Measurements from ENCODE around the gene CBFA2T3.

Gene CBFA2T3

DNA sequence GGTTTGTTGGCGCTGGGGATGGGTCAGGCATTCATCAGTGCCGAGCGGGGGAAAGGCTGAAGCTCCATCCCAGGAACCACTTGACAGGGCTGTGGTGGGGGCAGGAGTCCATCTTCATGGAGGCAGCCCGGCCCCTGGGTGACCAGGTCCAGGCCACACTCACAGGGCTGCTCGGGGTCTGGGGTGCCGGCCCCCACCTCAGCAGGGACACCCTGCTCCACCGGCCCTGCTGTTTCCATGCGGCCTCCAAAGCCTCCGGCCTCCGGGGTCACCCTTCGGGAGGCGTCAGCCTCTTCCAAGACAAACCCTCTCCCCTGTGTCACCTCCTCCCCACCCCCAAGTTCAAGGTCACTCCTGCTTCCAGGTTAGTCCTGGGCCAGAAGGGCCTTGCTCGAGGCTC lies 142.3 kb downstream of the CBFA2T3 start:
- Histone ChIP-seq H3K36me3 (ENCODE audit: control insufficient read depth, insufficient read depth, low read length) (peaks cover 16% of the 10 kb centered on the region; the same call in 1 of the 2 replicates), H3K27me3 (ENCODE audit: control insufficient read depth, insufficient read depth, low read length) (no peaks in the 10 kb centered on the region), H3K9ac (ENCODE audit: low read depth, low read length) (no peak overlapping the region), H3K4me1 (ENCODE audit: control insufficient read depth, insufficient read depth, low read length) (no peaks in the 10 kb centered on the region), H3K27ac (ENCODE audit: low read depth, low read length) (no peak overlapping the region), H3K4me3 (ENCODE audit: low read depth, low read length) (no peak overlapping the region), H3K9me3 (ENCODE audit: control insufficient read depth, insufficient read depth, low read length) (no peaks in the 10 kb centered on the region)

DNA sequence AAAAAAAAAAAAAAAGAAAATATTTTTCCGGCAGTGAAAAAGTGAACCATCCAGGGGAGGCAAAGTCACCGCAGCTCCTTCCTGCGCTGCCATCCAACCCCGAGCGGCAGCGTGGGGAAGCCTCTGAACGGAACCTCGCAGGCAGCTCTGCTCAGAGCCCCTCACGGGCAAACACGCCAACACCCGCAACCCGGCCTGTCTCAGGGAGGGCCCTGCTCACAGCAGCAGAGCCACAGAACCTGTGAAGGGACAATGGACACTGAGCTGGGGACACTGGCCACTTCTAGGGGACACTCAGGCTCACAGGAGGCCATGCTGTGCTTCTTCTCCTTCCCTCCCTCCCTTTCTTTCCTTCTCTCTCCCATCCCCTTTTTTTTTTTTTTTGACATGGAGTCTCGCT lies 143.9 kb downstream of the CBFA2T3 start:
- H3K27ac ChIP-seq (ENCODE audit: low read depth, low read length) = no peak overlapping the region
- no peaks in the 10 kb centered on the region for H3K27me3 ChIP-seq (ENCODE audit: control insufficient read depth, insufficient read depth, low read length)
- H3K36me3 ChIP-seq (ENCODE audit: control insufficient read depth, insufficient read depth, low read length) = 0 out of 2 replicates have a peak, but pooled peaks cover 6% of the 10 kb centered on the region
- H3K9ac ChIP-seq (ENCODE audit: low read depth, low read length) = no peak overlapping the region
- no peak overlapping the region for H3K4me3 ChIP-seq (ENCODE audit: low read depth, low read length)
- H3K9me3 ChIP-seq (ENCODE audit: control insufficient read depth, insufficient read depth, low read length) = no peaks in the 10 kb centered on the region
- no peaks in the 10 kb centered on the region for H3K4me1 ChIP-seq (ENCODE audit: control insufficient read depth, insufficient read depth, low read length)

GRCh38 chr16:88831838-88832237 lies 145.2 kb downstream of the CBFA2T3 start:
- Histone ChIP-seq H3K9me3 (ENCODE audit: control insufficient read depth, insufficient read depth, low read length) (no peaks in the 10 kb centered on the region), H3K9ac (ENCODE audit: low read depth, low read length) (no peak overlapping the region), H3K4me3 (ENCODE audit: low read depth, low read length) (no peak overlapping the region), H3K27ac (ENCODE audit: low read depth, low read length) (no peak overlapping the region), H3K36me3 (ENCODE audit: control insufficient read depth, insufficient read depth, low read length) (0 out of 2 replicates have a peak, but pooled peaks cover 9% of the 10 kb centered on the region), H3K4me1 (ENCODE audit: control insufficient read depth, insufficient read depth, low read length) (no peaks in the 10 kb centered on the region), H3K27me3 (ENCODE audit: control insufficient read depth, insufficient read depth, low read length) (no peaks in the 10 kb centered on the region)

DNA sequence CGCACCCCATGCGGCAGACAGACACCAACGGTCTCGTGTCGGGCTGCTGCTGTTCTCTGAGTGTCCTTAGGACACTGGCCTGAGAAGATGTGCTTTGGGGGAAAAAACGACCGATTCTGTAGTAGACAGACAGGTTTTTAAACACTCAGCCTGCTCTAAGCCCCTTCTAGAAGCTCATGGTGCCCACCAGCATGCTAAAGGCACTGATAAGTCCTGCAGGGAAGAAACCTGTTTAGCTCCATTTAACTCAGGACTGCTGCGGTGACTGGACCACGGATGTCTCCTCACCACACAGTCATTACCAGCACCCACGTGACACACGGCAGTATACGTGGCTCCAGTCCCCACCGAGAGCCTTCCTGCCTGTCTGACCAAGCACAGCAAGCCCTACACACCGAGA lies 146.2 kb downstream of the CBFA2T3 start:
- no peaks in the 10 kb centered on the region for H3K9me3 ChIP-seq (ENCODE audit: control insufficient read depth, insufficient read depth, low read length)
- 0 out of 2 replicates have a peak, but pooled peaks cover 9% of the 10 kb centered on the region for H3K36me3 ChIP-seq (ENCODE audit: control insufficient read depth, insufficient read depth, low read length)
- no peak overlapping the region for H3K4me3 ChIP-seq (ENCODE audit: low read depth, low read length)
- H3K4me1 ChIP-seq (ENCODE audit: control insufficient read depth, insufficient read depth, low read length) = no peaks in the 10 kb centered on the region
- no peaks in the 10 kb centered on the region for H3K27me3 ChIP-seq (ENCODE audit: control insufficient read depth, insufficient read depth, low read length)
- H3K9ac ChIP-seq (ENCODE audit: low read depth, low read length) = no peak overlapping the region
- H3K27ac ChIP-seq (ENCODE audit: low read depth, low read length) = no peak overlapping the region

GRCh38 chr16:88830258-88830657 lies 146.7 kb downstream of the CBFA2T3 start:
- no peak overlapping the region for H3K9ac ChIP-seq (ENCODE audit: low read depth, low read length)
- no peaks in the 10 kb centered on the region for H3K4me1 ChIP-seq (ENCODE audit: control insufficient read depth, insufficient read depth, low read length)
- H3K27me3 ChIP-seq (ENCODE audit: control insufficient read depth, insufficient read depth, low read length) = no peaks in the 10 kb centered on the region
- 0 out of 2 replicates have a peak, but pooled peaks cover 8% of the 10 kb centered on the region for H3K36me3 ChIP-seq (ENCODE audit: control insufficient read depth, insufficient read depth, low read length)
- no peak overlapping the region for H3K27ac ChIP-seq (ENCODE audit: low read depth, low read length)
- H3K4me3 ChIP-seq (ENCODE audit: low read depth, low read length) = no peak overlapping the region
- no peaks in the 10 kb centered on the region for H3K9me3 ChIP-seq (ENCODE audit: control insufficient read depth, insufficient read depth, low read length)

GRCh38 chr16:88828711-88829110 lies 148.3 kb downstream of the CBFA2T3 start:
- Histone ChIP-seq H3K4me1 (ENCODE audit: control insufficient read depth, insufficient read depth, low read length) (no peaks in the 10 kb centered on the region), H3K9ac (ENCODE audit: low read depth, low read length) (no peak overlapping the region), H3K9me3 (ENCODE audit: control insufficient read depth, insufficient read depth, low read length) (no peaks in the 10 kb centered on the region), H3K27me3 (ENCODE audit: control insufficient read depth, insufficient read depth, low read length) (no peaks in the 10 kb centered on the region), H3K4me3 (ENCODE audit: low read depth, low read length) (no peak overlapping the region), H3K36me3 (ENCODE audit: control insufficient read depth, insufficient read depth, low read length) (0 out of 2 replicates have a peak, but pooled peaks cover 3% of the 10 kb centered on the region), H3K27ac (ENCODE audit: low read depth, low read length) (no peak overlapping the region)

- H3K9ac ChIP-seq (ENCODE audit: low read depth, low read length) = no peak overlapping the region
- no peak overlapping the region for H3K4me3 ChIP-seq (ENCODE audit: low read depth, low read length)
- H3K9me3 ChIP-seq (ENCODE audit: control insufficient read depth, insufficient read depth, low read length) = no peaks in the 10 kb centered on the region
- no peaks in the 10 kb centered on the region for H3K27me3 ChIP-seq (ENCODE audit: control insufficient read depth, insufficient read depth, low read length)
- no peaks in the 10 kb centered on the region for H3K4me1 ChIP-seq (ENCODE audit: control insufficient read depth, insufficient read depth, low read length)
- H3K27ac ChIP-seq (ENCODE audit: low read depth, low read length) = no peak overlapping the region
- H3K36me3 ChIP-seq (ENCODE audit: control insufficient read depth, insufficient read depth, low read length) = peaks cover 5% of the 10 kb centered on the region; the same call in 1 of the 2 replicates
Measured at GRCh38 chr16:88827727-88828126, 149.3 kb downstream of the CBFA2T3 start.

- H3K9ac ChIP-seq (ENCODE audit: low read depth, low read length) = no peak overlapping the region
Measured at GRCh38 chr16:88826070-88826840, 150.8 kb downstream of the CBFA2T3 start.

GRCh38 chr16:88825146-88825545 lies 151.9 kb downstream of the CBFA2T3 start:
- Histone ChIP-seq H3K4me3 (ENCODE audit: low read depth, low read length) (no peak overlapping the region), H3K27ac (ENCODE audit: low read depth, low read length) (no peak overlapping the region), H3K9me3 (ENCODE audit: control insufficient read depth, insufficient read depth, low read length) (no peaks in the 10 kb centered on the region), H3K9ac (ENCODE audit: low read depth, low read length) (no peak overlapping the region), H3K36me3 (ENCODE audit: control insufficient read depth, insufficient read depth, low read length) (peaks cover 12% of the 10 kb centered on the region; the same call in 1 of the 2 replicates), H3K27me3 (ENCODE audit: control insufficient read depth, insufficient read depth, low read length) (no peaks in the 10 kb centered on the region), H3K4me1 (ENCODE audit: control insufficient read depth, insufficient read depth, low read length) (no peaks in the 10 kb centered on the region)

More at GRCh38 chr16:88826070-88826840, 150.8 kb downstream of the CBFA2T3 start:
- Histone ChIP-seq H3K27ac (ENCODE audit: low read depth, low read length) (no peak overlapping the region), H3K27me3 (ENCODE audit: control insufficient read depth, insufficient read depth, low read length) (no peaks in the 10 kb centered on the region), H3K4me1 (ENCODE audit: control insufficient read depth, insufficient read depth, low read length) (no peaks in the 10 kb centered on the region), H3K36me3 (ENCODE audit: control insufficient read depth, insufficient read depth, low read length) (peaks cover 12% of the 10 kb centered on the region; the same call in 1 of the 2 replicates), H3K9me3 (ENCODE audit: control insufficient read depth, insufficient read depth, low read length) (no peaks in the 10 kb centered on the region), H3K4me3 (ENCODE audit: low read depth, low read length) (no peak overlapping the region)
